Hepatic stellate cell (primary cell): ENCODE measurements around the gene SPAG16.
"Not testable (repeated sequence)": the region's sequence is repeated elsewhere in the genome, so short reads cannot be mapped to it uniquely, and the experiment has no call there.

Source experiments
- DNase-seq: peaks from one replicate; pipeline ENCODE4 v3.0.0; 2011; ENCODE audit warnings: low spot score

The SPAG16 gene

DNA sequence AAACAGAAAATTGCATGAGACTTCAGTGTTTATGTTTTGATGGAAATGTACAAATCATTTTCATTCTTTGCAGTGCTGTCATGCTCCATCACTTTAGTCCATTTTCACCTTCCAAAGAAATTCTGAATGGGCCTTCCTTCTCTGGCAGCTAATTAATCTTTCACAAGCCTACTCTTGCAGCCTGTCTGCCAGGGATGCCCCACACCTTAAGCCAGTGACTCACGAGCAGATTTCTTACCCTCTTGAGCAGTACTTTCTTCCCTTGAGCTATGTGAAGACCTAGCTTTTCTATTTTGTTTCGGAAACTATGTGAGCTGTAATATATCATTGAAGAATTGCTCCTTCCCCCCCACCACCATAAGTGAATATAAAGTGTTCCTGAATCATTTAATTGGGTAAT lies 722.3 kb downstream of the SPAG16 start:
- DNase-seq = no peak

DNA sequence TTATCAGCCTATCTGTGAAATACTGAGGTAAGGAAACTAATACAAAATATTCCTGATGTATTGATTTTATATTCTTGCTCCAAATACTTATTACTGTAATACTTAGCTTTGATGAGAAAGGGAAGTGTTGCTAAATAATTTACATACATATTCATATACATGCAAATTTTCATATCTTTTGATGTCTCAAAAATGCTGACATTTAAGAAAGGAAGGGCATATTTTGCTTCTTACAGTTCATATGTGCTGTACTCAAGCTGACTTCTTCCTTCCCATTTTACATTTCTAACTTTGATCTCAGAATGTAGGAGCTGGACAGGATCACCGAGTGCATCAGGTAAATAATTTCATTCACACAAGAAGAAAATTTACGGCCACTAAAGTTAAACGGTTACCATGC lies 727.4 kb downstream of the SPAG16 start:
- no peak for DNase-seq

DNA sequence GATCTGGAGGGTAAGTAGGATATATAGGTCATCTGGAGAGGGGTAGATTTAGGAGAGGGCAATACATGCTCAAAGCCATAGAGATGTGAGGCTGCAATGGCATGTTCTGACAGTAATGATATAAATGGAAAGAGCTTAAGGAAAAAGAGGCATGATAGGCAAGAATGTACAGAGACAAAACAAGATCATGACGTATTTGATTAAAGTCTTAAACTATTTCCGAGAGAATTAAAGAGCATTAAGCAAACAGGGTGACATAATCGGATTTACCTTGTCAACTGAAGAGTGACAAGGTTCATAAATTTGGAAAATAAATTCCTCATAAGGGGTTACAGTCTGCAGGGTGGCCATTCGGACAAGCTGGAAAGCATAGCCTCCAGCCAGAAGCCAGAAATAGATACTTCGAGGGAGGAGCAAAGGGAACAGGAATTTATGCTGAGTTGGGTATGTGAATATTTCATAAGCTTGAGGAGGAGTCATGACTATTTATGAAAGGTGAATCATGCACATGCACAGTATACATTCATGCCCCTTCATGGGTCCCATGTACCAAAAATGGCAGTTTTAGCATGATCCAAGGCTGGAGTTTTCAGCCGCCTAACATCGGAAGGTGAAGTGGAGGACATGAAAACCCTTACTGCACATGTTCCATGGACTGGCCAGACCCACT lies 730.4 kb downstream of the SPAG16 start:
- DNase-seq = no peak

DNA sequence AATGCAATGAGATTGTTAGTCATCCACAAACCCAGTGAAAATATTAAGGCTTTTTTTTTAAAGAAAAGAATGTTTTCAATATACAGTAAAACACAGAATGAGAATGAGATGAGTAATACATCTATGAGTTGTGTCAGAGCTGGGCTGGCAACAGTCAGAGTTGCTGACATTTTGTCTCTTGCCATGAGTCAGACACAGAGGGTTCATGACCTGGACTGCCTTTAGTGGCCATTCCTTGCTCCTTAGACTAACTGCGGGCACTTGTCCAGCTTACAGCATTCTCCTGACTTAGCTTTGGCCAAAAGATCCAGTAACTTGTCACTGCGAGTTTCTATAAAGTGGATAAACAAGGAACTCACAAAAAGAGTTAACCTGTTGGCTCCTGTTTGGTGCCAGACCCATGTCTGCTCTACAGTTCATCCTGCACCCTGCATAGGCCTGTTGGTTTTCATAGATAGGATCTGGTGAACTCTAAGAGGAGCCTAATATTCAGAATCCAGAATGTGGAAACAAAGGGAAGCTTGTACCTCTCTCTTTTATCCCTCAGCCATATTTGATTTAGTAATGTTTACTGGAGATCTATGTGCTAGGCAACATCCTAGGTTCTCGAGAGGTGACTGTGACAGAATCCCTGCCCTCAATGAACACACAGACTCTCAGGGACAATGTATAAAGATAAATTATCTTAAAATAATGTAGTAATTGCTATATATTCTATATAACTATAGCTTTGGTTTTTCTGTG lies 735.1 kb downstream of the SPAG16 start:
- peak; percentile 61 for DNase-seq

DNA sequence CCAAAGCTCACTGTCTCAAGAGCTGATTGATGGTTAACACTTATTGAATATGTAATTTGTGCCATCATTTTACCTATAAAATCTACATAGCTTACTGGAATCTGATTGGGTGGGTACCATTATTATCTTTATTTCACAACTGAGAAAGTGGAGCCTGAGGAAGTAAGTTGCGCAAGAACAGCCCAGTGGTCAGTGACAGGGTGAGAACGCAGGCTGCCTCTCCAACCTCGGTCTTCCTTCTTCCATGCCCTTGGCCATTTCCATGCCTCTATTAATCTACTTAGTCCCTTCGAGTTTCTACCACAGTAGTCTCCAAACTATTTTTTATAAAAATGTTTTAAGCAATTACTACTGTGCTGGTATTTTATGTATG lies 735.7 kb downstream of the SPAG16 start:
- no peak for DNase-seq

DNA sequence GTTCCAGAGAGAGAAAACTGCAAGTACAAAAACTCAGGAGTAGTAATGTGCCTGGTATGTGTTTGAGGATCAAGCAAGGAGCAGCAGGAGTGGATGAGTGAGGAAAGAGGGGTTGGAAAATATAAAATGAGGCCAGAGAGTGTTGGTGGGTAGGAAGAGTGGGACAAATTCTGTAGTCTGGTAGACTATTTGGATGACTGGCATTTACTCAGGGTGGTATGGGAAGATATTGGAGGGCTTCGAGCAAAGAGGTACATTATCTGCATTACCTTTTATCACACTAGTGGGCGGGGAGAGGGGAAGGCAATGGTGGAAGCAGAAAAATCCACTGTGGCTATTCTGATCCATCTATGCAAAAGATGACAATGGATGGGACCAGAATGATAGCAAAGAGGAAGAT lies 744.9 kb downstream of the SPAG16 start:
- DNase-seq = no peak

DNA sequence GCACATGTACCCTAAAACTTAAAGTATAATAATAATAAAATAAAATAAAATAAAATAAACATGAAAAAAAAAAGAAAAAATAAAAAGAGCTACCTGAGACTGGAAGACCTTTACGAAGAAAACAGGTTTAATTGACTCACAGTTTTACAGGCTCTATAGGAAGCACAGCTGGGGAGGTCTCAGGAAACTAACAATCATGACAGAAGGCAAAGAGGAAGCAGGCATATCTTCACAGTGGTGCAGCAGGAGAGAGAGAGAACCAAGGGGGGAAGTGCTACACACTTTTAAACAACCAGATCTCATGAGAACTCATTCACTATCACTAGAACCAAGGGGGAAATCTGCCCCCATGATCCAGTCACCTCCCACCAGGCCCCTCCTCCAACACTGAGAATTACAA lies 747.3 kb downstream of the SPAG16 start:
- no peak for DNase-seq

DNA sequence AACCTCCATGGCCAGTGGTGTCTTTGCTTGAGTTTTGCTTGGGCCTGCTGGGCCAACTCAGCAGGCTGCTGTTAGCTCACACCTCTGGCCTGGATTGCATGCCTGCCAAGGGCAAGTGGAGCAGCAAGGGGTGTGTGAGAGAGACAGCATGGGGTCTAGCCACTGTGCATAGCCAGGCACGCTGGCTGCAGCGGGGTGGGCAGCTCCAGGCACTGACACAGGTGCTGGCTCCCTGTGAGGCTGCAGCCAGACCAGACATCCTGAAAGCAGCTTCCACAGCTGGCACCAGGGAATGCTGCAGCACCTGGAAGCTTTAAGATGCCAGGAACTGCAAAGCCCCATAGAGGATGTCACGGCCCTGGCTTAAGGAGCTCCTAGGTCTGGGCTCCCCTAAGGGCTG lies 750.2 kb downstream of the SPAG16 start:
- DNase-seq = no peak

DNA sequence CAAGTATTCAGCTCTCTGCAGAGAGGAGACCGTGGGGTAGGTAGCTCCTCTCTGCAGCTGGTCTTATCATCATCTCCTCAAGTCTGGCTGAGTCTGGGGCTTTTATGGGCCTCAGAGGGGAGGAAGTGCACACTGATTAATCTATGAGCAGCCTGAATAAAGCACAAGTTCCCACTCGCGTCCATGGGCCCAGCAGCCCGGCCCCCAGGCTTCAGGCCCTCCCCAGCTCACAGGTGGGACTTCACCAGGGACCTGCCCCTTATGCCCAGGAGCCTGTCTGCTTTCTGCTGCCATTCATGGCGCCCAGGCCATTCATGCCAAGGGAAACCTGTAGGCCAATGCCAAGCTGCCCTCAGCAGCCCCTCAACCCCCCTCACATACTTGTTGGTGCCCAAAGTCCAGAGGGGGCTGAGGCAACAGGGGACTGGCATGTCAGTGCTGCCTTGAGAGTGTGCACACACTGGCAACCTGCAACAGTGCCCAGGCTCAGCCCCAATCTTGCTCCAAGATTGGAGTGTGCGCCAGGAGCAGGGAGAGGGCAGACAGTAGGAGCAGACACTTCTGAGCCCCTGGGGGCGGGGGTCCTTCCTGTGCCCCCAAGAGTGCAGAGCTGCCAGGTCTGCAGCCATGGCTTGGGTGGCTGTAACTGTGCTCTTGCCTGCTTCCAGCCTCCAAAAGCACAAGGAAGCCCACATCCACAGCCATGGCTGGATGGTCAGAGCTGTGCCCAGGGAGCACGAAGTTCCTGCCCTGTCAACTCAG lies 751.0 kb downstream of the SPAG16 start:
- no peak for DNase-seq

DNA sequence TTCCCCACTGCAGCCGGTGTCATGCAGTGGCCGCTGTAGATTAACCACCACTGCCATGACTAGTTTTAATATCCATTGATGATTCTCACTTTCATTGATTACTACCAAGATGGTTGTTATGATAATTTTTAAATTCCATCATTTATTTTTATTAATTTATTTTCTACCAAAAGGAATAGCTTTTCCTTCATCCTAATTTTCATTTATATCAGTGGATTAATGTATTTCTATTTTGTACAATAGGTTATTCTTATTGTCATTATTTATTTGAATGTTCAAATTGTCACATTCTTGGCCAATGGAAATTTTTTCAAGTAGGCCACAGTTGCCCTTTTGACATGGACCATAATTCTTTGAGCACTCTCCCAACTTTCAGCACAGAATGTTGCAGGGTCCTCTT lies 751.7 kb downstream of the SPAG16 start:
- DNase-seq = no peak

DNA sequence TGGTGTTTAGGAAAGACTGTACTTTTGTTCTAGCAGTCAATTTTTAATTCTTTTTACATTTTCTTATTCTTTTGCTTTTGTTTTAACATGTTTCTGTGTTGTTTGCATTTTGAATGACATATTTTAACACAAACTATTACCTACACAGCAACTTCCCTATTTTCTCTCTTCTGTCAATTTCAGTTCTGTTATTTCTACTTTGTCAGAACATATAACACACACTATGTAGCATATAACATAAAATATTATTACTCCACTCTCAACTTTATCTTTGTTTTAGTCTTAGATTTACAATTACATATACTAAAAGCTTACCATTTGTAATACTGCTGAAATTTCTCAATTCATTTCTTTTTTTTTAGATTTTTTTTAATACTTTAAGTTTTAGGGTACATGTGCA lies 753.9 kb downstream of the SPAG16 start:
- DNase-seq = no peak

DNA sequence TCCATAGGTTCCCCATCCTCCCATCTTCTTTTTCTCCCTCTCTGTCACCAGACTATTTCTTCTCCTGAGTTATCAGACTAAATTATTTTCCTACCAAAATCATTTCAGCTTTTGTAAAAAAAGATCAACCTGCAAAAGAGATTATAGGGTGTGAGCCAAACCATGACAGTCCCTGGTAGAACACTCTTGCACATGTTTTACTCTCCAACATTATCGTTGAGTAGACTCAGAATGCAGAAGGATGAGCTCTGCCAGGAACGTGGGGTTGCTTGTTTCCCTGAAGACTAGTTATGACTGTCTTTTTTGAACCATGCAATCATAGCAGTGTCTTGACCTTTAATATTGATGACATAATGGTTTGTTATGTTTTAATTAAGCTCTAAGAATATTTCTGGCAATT lies 766.5 kb downstream of the SPAG16 start:
- no peak for DNase-seq

DNA sequence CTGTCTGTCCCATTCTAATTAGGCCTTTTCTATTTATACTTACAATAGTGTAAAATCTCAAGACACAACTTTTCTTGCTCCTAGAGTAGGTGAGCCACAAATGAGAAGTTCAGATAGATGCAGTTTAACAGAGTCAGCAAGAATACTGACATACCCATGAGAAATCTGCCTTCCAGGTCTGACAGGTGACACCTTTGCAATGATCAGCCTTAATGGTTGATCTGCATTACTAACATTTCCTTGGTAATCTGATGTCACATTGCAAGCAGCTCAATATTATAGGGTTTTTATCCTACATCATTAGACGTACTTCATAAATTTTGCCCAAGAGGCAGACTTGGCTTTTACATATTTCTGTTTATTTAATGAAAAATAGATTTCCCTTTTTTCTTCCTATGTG lies 767.3 kb downstream of the SPAG16 start:
- DNase-seq = no peak

DNA sequence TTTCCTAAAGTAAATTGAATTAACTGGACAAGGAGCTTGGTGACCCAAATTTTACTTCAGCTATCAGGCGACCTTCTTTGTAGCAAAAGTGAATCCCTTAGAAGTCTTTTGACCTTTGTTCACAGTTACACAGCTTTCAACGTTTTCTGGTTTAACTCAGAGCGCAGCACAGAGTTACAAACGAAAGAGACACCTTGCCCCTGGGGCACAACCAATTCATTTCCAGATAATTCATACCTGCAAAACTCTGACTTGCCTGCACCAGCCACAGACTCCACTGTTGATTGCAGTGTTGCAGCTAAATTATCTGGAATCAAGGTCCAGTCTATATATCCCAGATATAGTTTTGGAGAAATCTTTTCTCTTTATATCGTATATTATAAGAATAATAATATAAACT lies 768.0 kb downstream of the SPAG16 start:
- no peak for DNase-seq

DNA sequence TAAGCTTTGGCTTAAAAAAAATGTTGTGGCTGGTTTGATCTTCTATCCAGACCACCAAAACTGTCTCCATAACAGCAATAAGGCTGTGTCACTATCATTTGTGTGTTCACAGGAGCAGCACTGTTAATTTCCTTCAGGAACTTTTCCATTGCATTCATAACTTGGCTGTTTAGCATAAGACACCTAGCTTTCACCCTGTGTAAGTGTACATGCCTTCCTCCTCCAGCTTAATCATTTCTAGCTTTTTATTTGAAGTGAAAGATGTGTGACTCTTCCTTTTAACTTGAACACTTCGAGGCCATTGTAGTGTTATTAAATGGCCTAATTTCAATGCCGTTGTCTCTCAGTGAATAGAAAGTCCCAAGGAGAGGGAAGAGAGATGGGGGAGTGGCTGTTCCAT lies 773.7 kb downstream of the SPAG16 start:
- DNase-seq = no peak

DNA sequence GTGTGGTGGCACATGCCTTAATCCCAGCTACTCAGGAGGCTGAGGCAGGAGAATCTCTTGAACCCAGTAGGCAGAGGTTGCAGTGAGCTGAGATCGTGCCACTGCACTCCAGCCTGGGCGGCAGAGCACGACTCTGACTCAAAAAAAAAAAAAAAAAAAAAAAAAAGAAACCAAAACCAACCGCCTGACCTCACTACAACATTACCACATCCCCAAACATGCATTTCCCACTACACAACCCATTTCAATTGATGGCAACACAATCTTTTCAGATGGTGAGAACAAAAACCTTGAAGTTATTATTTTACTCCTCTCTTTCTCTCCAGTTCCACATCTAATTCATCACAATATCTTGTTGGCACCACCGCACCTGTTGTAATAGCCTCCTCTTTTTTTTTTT lies 778.0 kb downstream of the SPAG16 start:
- not testable (repeated sequence) for DNase-seq

DNA sequence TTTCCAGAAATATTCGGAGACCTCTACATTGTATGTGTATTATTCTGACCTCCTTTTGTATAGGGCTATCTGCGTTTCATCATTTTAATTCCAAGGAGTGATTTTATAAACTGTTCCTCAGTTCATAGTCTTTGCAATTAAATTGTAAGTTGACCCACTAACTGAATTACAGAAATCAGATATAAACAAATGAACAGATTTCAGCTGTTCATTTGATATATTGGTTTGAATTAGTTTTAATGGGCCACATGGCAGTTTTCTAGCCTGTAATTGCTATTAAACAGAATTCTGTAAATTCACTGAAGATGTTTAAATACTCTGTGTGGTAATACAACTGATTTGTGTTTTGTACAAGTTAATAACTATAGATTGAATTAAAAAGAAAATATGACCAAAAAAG lies 780.2 kb downstream of the SPAG16 start:
- no peak for DNase-seq

DNA sequence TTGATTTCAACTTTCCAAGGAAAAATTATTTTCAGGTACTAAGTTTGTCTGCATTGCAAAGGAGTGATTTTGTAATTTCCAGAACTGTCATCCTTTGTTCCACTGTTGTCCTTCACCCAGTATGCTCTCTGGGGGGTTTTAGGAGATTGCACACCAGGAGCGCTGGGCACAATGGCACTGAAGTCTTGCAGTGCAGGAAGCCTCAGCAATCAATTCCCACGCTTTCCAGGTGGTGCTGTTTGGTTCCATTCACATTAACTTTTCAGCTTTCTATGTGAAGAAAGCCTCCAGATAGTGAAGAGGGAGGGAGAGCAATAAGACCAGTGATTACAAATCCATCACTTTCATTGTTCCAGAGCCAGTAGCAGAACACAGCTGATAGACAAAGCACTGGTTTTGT lies 782.6 kb downstream of the SPAG16 start:
- DNase-seq = no peak

DNA sequence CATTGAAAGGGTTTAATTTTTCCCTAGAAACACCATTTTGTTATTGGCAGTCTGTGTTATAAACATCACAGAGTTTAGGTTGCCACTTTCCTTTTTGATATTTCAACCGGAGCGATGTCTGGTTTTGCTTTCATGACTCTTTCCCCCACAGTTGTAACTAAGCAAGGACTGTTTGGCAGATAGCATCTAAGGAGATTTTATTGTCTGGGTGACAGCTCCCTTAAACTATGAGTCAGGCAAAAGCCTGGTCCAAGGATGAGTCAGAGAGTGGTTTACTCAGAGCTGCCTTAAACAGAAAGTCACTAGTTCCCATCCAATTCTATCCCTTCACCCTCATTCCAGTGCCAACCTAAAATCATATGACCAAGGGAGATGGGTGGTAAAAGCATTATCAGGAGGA lies 785.0 kb downstream of the SPAG16 start:
- peak; percentile 50 for DNase-seq

DNA sequence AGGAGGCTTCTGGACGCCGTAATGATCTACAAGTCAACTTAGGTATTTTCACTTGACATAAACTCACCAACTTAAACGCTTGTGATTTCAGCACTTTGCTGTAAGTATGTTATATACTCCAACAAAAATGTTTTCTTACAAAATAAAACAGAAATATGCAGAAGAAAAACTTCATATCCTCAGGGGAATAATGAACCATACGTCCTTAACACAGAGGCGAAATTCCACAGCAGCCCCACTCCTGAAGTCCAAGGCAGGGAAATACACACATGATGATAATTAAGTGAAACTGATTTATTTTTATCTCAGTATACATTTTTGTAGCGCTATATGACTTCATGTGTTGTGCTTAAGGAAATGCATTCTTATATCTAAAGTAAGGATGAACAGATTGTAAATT lies 791.2 kb downstream of the SPAG16 start:
- peak; percentile 19 for DNase-seq

DNA sequence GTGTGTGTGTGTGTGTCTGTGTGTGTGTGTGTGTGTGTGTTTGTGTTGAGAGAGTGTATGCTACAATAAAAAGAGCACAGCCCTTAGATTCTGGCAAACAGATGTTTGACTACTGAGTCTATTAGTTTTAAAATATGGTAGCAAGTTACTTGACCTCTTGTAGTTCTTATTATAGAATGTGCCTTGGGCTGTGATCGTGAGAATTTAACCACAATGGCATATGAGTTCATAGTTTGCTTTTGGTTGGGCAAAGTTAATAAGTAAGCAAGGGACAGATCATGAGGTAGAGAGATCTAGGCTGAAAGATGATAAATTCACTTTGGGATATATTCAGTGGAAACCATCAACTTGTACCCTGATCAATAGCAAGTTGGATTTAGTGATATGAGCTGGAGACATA lies 792.3 kb downstream of the SPAG16 start:
- no peak for DNase-seq

DNA sequence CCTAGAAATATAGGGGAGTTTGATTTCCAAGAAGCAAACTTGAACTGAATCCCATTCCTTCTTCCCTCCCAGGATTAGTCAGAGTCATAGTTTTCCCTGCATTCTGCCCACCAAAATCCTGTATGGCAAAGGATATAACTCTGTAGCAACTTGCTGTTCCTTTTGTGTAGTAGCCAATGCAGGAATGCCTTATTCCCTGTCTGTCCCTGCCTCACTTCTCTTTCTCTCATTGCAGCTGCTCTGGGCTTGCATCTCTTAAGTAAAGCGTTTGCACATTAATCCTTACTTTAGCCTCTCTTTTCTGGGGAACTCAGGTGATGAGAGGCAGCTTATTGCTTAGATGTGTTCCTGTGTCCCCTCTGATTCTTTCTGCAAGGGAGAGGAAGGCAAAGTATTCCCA lies 793.5 kb downstream of the SPAG16 start:
- no peak for DNase-seq

DNA sequence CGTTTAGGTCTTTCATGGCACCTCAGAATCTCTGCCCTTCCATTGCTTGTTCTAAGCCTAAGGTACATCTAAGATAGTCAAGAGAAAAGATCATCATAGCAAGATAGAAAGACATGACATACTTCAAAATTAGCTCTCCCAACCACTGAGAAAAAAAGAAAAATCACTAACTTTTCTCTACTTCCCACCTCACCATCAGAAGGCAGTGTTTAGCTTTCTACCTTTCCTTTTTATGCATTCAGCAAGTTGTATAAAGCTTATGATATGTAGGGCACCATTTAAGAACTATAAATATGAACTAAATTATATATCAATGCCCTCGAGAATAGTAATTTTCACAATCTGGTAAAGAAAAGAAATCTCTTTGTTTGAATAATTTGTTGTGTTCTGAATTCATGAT lies 794.8 kb downstream of the SPAG16 start:
- DNase-seq = no peak
